Endothelial cell (in vitro differentiated cells): ENCODE data around the gene UTP11. TPM values are rescaled to one million over a fixed set of nuclear protein-coding genes. Genes with fewer than 3 reads are reported as not detected.
A peak's percentile ranks its signal among the peaks of the same experiment; 100 is the strongest.
"Not testable (repeated sequence)": the region's sequence is repeated elsewhere in the genome, so short reads cannot be mapped to it uniquely, and the experiment has no call there.

Experiments used
- DNase-seq: peaks from one replicate; pipeline ENCODE4 v3.0.0; 2021; ENCODE audit warnings: low spot score
- H3K27ac Mint-ChIP-seq: one replicate; pipeline ENCODE4 v1.8.0; 2021; ENCODE audit warnings: mixed read lengths, inconsistent platforms; ENCODE audit not compliant: unreplicated experiment
- H3K27me3 Mint-ChIP-seq: one replicate; pipeline ENCODE4 v1.8.0; 2021; ENCODE audit warnings: mild to moderate bottlenecking, moderate library complexity, mixed read lengths, inconsistent platforms; ENCODE audit not compliant: unreplicated experiment
- H3K36me3 Mint-ChIP-seq: one replicate; pipeline ENCODE4 v1.8.0; 2021; ENCODE audit warnings: mild to moderate bottlenecking, low read depth, mixed read lengths, inconsistent platforms; ENCODE audit not compliant: unreplicated experiment
- H3K4me1 Mint-ChIP-seq: one replicate; pipeline ENCODE4 v1.8.0; 2021; ENCODE audit warnings: mild to moderate bottlenecking, mixed read lengths, inconsistent platforms; ENCODE audit not compliant: unreplicated experiment
- H3K4me3 Mint-ChIP-seq: one replicate; pipeline ENCODE4 v1.8.0; 2021; ENCODE audit warnings: mild to moderate bottlenecking, mixed read lengths, inconsistent platforms; ENCODE audit not compliant: unreplicated experiment
- H3K9me3 Mint-ChIP-seq: one replicate; pipeline ENCODE4 v1.8.0; 2021; ENCODE audit warnings: mixed read lengths, inconsistent platforms; ENCODE audit not compliant: unreplicated experiment
- CTCF ChIP-seq: fragments of 200-600 bp; sonication (generic); IDR thresholded peaks from one replicate; pipeline ENCODE4 v1.5.0; 2021; ENCODE audit warnings: antibody characterized with exemption; ENCODE audit not compliant: unreplicated experiment
- long read RNA-seq: library from polyadenylated mRNA; unstranded; transcript quantifications from one replicate; pipeline ENCODE4 v2.0.0, GENCODE V29; 2020; ENCODE audit not compliant: unreplicated experiment
- total RNA-seq: library from RNA; stranded (reverse); fragmentation: NEBNext Ultra II Directional; extraction: Animal tissue kit (Norgen Biotek cat#: 25700); gene quantifications from one replicate; pipeline ENCODE4 v1.2.1, GENCODE V29; 2021; ENCODE audit not compliant: unreplicated experiment

The UTP11 gene, protein sequence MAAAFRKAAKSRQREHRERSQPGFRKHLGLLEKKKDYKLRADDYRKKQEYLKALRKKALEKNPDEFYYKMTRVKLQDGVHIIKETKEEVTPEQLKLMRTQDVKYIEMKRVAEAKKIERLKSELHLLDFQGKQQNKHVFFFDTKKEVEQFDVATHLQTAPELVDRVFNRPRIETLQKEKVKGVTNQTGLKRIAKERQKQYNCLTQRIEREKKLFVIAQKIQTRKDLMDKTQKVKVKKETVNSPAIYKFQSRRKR
- total RNA-seq: 44.7 TPM
- long read RNA-seq, transcript UTP11-201 (8 exons, 2,019 nt): major isoform, 59 of 65 reads
- long read RNA-seq, partial matches to known transcripts: 0 of 65 reads
- long read RNA-seq, other reads (novel, unspliced or antisense): 6 of 65 reads

DNA sequence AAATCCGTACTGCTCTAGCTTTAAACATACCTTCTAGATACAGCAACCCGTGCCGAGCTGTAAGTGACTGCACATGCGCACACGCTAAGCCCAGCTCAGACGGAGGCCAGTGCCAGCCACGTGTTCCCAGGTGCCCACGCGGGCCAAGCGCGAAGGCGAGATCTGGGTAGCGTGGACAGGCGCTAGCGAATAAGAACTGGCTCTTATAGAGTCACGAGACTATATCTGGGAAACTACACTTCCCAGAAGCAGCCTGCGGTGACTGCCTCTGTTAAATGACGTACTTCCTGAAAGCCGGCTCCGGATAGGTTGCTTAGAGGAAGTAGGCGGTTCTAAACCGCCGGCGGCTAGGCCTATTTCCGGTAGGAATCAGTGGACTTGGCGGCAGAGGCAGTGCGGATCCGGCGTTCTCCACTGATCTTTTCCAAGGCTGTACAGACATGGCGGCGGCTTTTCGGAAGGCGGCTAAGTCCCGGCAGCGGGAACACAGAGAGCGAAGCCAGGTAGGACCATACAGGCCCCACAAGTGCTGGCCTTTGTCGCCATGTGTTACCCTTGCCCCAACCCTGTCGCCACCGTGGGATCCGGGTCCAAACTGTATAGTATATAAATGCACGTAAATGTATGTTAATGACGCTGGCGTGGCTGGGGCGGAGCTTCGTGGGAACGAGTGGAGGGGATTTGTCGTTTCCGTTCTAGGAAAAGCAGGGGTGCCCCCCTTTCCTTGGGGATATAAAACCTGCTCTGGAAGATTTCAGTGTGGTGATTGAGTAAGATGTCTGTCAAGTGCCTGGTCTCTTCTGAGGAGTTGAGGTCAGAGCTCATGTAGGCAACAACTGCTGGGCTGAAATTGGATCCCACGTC, at the start of gene UTP11:
TSS of gene UTP11 (plus strand) at position 372 of the 864 bp plus-strand sequence. CDS start at position 441, 69 bp downstream.
- peaks cover 10% of the 10 kb centered on the region for H3K36me3 Mint-ChIP-seq
- no peak for TF ChIP-seq CTCF
- peaks cover 62% of the 10 kb centered on the region for H3K4me1 Mint-ChIP-seq
- peak; percentile 85 for DNase-seq
- no peaks in the 10 kb centered on the region for H3K27me3 Mint-ChIP-seq
- no peaks in the 10 kb centered on the region for H3K9me3 Mint-ChIP-seq
- H3K27ac Mint-ChIP-seq: peak within 1 kb of the TSS; percentile 99
- H3K4me3 Mint-ChIP-seq: peak within 1 kb of the TSS; percentile 99

GRCh38 chr1:37964106-37964505, 48.4 kb upstream of the UTP11 start:
- Mint-ChIP-seq H3K36me3 (peaks cover 35% of the 10 kb centered on the region), H3K4me3 (peak overlapping the region; percentile 27)
- not testable (repeated sequence) for H3K9me3 Mint-ChIP-seq, H3K27ac Mint-ChIP-seq, H3K27me3 Mint-ChIP-seq, H3K4me1 Mint-ChIP-seq, DNase-seq

DNA sequence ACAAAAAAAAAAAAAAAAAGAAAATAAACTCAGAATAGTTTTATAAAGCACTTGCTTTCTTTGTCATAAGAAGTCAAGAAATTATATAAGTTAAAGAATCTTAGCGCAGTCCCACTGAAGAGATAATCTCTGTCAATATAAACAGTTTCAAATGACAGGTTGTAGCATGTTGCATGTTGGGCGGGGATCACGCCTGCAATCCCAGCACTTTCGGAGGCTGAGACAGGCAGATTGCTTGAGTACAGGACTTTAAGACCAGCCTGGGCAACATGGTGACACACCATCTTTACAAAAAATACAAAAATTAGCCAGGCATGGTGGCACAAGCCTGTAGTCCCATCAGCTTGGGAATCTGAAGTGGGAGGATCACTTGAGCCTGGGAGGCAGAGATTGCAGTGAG, 47.2 kb upstream of the UTP11 start:
- H3K27ac Mint-ChIP-seq: no peak overlapping the region
- TF ChIP-seq CTCF: no peak
- H3K27me3 Mint-ChIP-seq: no peaks in the 10 kb centered on the region
- H3K4me1 Mint-ChIP-seq: no peaks in the 10 kb centered on the region
- no peak overlapping the region for H3K4me3 Mint-ChIP-seq
- H3K36me3 Mint-ChIP-seq: peaks cover 35% of the 10 kb centered on the region
- no peak for DNase-seq
- no peaks in the 10 kb centered on the region for H3K9me3 Mint-ChIP-seq

DNA sequence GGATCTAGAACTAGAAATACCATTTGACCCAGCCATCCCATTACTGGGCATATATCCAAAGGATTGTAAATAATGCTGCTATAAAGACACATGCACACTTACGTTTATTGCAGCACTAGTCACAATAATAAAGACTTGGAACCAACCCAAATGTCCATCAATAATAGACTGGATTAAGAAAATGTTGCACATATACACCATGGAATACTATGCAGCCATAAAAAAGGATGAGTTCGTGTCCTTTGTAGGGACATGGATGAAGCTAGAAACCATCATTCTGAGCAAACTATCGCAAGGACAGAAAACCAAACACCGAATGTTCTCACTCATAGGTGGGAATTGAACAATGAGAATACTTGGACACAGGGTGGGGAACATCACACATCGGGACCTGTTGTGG, 38.9 kb upstream of the UTP11 start:
- H3K36me3 Mint-ChIP-seq: peaks cover 50% of the 10 kb centered on the region
- not testable (repeated sequence) for H3K9me3 Mint-ChIP-seq, H3K4me1 Mint-ChIP-seq, H3K27ac Mint-ChIP-seq, H3K27me3 Mint-ChIP-seq, DNase-seq
- peak overlapping the region; percentile 59 for H3K4me3 Mint-ChIP-seq

DNA sequence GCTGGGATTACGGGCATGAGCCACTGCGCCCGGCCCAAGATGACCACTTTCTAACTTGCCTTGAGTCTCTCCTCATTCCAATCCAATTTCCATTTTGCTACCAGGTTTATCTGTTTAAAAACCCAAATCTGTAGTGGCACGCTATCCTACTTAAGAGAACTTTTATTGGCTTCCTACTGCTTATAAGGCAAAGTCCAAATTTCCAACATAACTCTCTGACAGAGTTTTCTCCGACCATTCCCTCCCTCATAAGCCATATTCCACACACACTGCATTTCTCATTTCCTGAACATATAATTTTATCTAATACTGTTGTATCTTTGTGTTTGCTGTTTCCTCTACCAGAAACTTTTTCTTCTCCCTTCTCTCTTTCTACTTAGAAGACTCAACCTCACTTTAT, 38.0 kb upstream of the UTP11 start:
- Mint-ChIP-seq H3K36me3 (peaks cover 51% of the 10 kb centered on the region), H3K9me3 (no peaks in the 10 kb centered on the region), H3K4me1 (no peaks in the 10 kb centered on the region), H3K27me3 (peaks cover 7% of the 10 kb centered on the region), H3K27ac (no peak overlapping the region), H3K4me3 (peak overlapping the region; percentile 15)
- TF ChIP-seq CTCF: no peak
- no peak for DNase-seq

GRCh38 chr1:37975083-37975482, 37.5 kb upstream of the UTP11 start:
- not testable (repeated sequence) for H3K27ac Mint-ChIP-seq, H3K4me1 Mint-ChIP-seq, H3K27me3 Mint-ChIP-seq, H3K4me3 Mint-ChIP-seq, H3K9me3 Mint-ChIP-seq
- H3K36me3 Mint-ChIP-seq: peaks cover 50% of the 10 kb centered on the region
- TF ChIP-seq CTCF: peak; percentile 56
- DNase-seq: peak; percentile 24
